Left lobe of liver (tissue), 2 donors: ENCODE results near the gene PPP1R18. TPM values are rescaled to one million over a fixed set of nuclear protein-coding genes. Genes with fewer than 3 reads are reported as not detected.
A peak's percentile ranks its signal among the peaks of the same experiment; 100 is the strongest.

Experiments used
- ATAC-seq: fragments of 200-7000 bp; cut with Tn5 transposase; one replicate; pipeline ENCODE4 v1.9.1; 2020; ENCODE audit warnings: mild to moderate bottlenecking, moderate library complexity
- DNase-seq: peaks from one replicate; pipeline ENCODE4 v3.0.0-alpha.2; 2020; ENCODE audit warnings: low spot score
- total RNA-seq: library from RNA; stranded (reverse); gene quantifications from one replicate; pipeline ENCODE4 v1.2.1, GENCODE V29; 2021
- donor health status: DM: no; HTN: no; CAD: no; lungs with moderate emphysema.
- donor health status: DM: no; HTN: yes; CAD: no.

Gene PPP1R18
- total RNA-seq, 1 donor from 2014 or later = 10.6 TPM

- no peak for DNase-seq
- no peak for ATAC-seq
Observed at GRCh38 chr6:30689985-30690384, 3.5 kb upstream of the PPP1R18 start.

GRCh38 chr6:30689022-30689865 lies 2.8 kb upstream of the PPP1R18 start:
- ATAC-seq = no peak
- DNase-seq = no peak

GRCh38 chr6:30688569-30688968 lies 2.1 kb upstream of the PPP1R18 start:
- DNase-seq (no peak), ATAC-seq (no peak)

- DNase-seq (no peak), ATAC-seq (no peak)
Observed at GRCh38 chr6:30687659-30688431, 1.4 kb upstream of the PPP1R18 start.

GRCh38 chr6:30686908-30687658 lies 638 bp upstream of the PPP1R18 start:
- ATAC-seq = peak; percentile 63
- DNase-seq = peak; percentile 86

GRCh38 chr6:30685157-30686008 lies 1.1 kb downstream of the PPP1R18 start:
- DNase-seq = peak; percentile 54

GRCh38 chr6:30684386-30685156 lies 1.9 kb downstream of the PPP1R18 start:
- ATAC-seq = no peak

More at GRCh38 chr6:30685157-30686008, 1.1 kb downstream of the PPP1R18 start:
- ATAC-seq = no peak

GRCh38 chr6:30683980-30684338 lies 2.5 kb downstream of the PPP1R18 start:
- ATAC-seq (no peak), DNase-seq (no peak)

More at GRCh38 chr6:30684386-30685156, 1.9 kb downstream of the PPP1R18 start:
- peak; percentile 58 for DNase-seq

GRCh38 chr6:30683183-30683979 lies 3.1 kb downstream of the PPP1R18 start:
- ATAC-seq = no peak
- no peak for DNase-seq

- peak; percentile 73 for DNase-seq
- no peak for ATAC-seq
Observed at GRCh38 chr6:30682143-30683117, 4.0 kb downstream of the PPP1R18 start.

- ATAC-seq = no peak
- DNase-seq = no peak
Observed at GRCh38 chr6:30681766-30682142, 4.7 kb downstream of the PPP1R18 start.

GRCh38 chr6:30679765-30680535 lies 6.5 kb downstream of the PPP1R18 start:
- ATAC-seq (no peak), DNase-seq (no peak)

- DNase-seq (peak; percentile 93), ATAC-seq (peak; percentile 88)
Observed at GRCh38 chr6:30678964-30679726, 7.3 kb downstream of the PPP1R18 start.

- peak; percentile 83 for DNase-seq
- ATAC-seq = peak; percentile 33
Observed at GRCh38 chr6:30676660-30677285, 9.7 kb downstream of the PPP1R18 start.

- ATAC-seq = peak; percentile 87
Observed at GRCh38 chr6:30672445-30673253, 13.8 kb downstream of the PPP1R18 start, which contains the start of gene DHX16. Gene DHX16 (minus strand): TSS chr6:30673006. CDS start chr6:30672841, 165 bp downstream.

More at GRCh38 chr6:30672445-30673253, 13.8 kb downstream of the PPP1R18 start, which contains the start of gene DHX16:
- peak; percentile 96 for DNase-seq
